GM20431 (cell line): Measurements from ENCODE around the gene AGXT2.
"Not testable (repeated sequence)": the region's sequence is repeated elsewhere in the genome, so short reads cannot be mapped to it uniquely, and the experiment has no call there.

Experiments
- in situ Hi-C: fragments of 300-500 bp; cut with MseI, MboI; formaldehyde crosslinking; loops from one replicate; pipeline ENCODE4 v1.15.0; 2020; ENCODE audit warnings: low sequenced_read_pairs; ENCODE audit not compliant: unreplicated experiment

AGXT2 gene

GRCh38 chr5:34982823-34983222 lies 64.9 kb downstream of the AGXT2 start:
- in situ Hi-C loops: no loop called here

GRCh38 chr5:34978681-34979080 lies 69.1 kb downstream of the AGXT2 start:
- in situ Hi-C loops: no loop called here

GRCh38 chr5:34977934-34978613 lies 69.7 kb downstream of the AGXT2 start:
- in situ Hi-C loops: no loop called here

- in situ Hi-C loops: no loop called here
Measured at GRCh38 chr5:34976347-34976746, 71.4 kb downstream of the AGXT2 start.

GRCh38 chr5:34971655-34972054 lies 76.1 kb downstream of the AGXT2 start:
- in situ Hi-C loops: not testable (repeated sequence)

GRCh38 chr5:34970552-34970951 lies 77.2 kb downstream of the AGXT2 start:
- in situ Hi-C loops: no loop called here

- in situ Hi-C loops: no loop called here
Measured at GRCh38 chr5:34968258-34968657, 79.5 kb downstream of the AGXT2 start.

GRCh38 chr5:34967540-34967939 lies 80.2 kb downstream of the AGXT2 start:
- in situ Hi-C loops: no loop called here

- in situ Hi-C loops: loop anchor here (10.0 kb wide), 1 partner anchor 45 kb away; no protein-coding TSS in a partner anchor
Measured at GRCh38 chr5:34959323-34959722, 88.4 kb downstream of the AGXT2 start.

- in situ Hi-C loops: loop anchor here (10.0 kb wide), 1 partner anchor 47 kb away; no protein-coding TSS in a partner anchor
Measured at GRCh38 chr5:34957857-34958690, 89.7 kb downstream of the AGXT2 start.

- in situ Hi-C loops: loop anchor here (10.0 kb wide), 1 partner anchor 47 kb away; no protein-coding TSS in a partner anchor
Measured at GRCh38 chr5:34957321-34957720, 90.4 kb downstream of the AGXT2 start.
